ENCODE measurements around the gene DAGLB.
A peak's percentile ranks its signal among the peaks of the same experiment; 100 is the strongest.
"Not testable (repeated sequence)": the region's sequence is repeated elsewhere in the genome, so short reads cannot be mapped to it uniquely, and the experiment has no call there.

DAGLB gene

GRCh38 chr7:6447581-6448199, at the start of gene DAGLB:
TSS of gene DAGLB (minus strand) at chr7:6447954. CDS start at chr7:6447842, 112 bp downstream.
- peak; percentile 95 for DNase-seq (ENCODE audit: low spot score)

GRCh38 chr7:6497637-6497905, 49.8 kb upstream of the DAGLB start:
- no peak for DNase-seq (ENCODE audit: low spot score)

GRCh38 chr7:6496842-6497636, 49.3 kb upstream of the DAGLB start:
- DNase-seq (ENCODE audit: low spot score): no peak

GRCh38 chr7:6495597-6496262, 48.0 kb upstream of the DAGLB start:
- DNase-seq (ENCODE audit: low spot score): no peak

- no peak for DNase-seq (ENCODE audit: low spot score)
These were observed 46.6 kb upstream of the DAGLB start for GRCh38 chr7:6494365-6494764.

DNA sequence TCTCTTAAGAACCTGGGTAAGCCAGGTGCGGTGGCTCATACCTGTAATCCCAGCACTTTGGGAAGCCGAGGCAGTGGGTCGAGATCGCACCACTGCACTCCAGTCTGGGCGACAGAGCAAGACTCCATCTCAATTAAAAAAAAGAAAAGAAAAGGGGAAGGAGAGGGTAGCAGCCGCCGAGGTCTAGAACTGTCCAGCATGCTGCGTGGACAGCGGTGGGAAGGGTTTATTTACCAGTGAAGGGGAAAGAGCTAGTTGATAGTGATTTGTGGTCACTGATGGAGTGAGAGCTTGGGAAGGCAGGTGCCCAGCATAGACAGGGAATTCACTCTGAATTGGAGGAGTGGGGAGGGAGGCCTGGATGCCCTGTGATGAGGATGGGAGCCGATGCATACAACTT, 43.4 kb upstream of the DAGLB start:
- no peak for DNase-seq (ENCODE audit: low spot score)

- DNase-seq (ENCODE audit: low spot score): no peak
These were observed 41.9 kb upstream of the DAGLB start for GRCh38 chr7:6489612-6490011.

DNA sequence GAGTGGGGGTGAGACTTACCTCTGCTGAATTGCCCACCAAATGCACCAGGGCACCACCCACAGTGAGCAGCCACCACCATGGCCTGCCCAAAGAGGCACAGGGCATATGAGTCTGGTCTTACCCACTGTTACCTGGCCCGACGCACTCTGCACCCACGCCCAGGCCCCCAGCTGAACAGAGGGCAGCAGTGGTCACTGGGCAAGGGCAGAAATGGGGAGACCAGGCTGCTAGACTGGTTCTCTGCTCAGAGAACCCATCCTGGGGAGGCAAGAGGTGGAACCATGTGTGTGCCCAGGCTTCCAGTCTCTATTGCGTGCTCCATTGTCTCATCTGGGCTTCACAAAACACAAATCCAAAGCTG, 39.4 kb upstream of the DAGLB start:
- DNase-seq (ENCODE audit: low spot score): no peak

GRCh38 chr7:6486438-6487183, 38.9 kb upstream of the DAGLB start:
- no peak for DNase-seq (ENCODE audit: low spot score)

DNA sequence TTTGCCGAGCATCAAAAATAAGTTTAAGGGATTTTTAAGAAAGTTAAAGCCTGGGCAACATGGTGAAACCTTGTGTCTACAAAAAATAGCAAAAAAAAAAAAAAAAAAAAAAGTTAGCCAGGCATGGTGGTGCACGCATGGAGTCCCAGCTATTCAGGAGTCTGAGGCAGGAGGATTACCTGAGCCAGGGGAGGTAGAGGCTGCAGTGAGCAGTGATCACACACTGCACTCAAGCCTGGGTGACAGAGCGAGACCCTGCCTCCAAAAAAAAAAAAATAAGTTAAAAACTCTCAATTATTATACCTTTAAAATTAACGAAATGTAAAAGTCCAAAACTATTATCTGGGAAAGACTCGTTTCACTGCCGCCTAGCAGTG, 35.0 kb upstream of the DAGLB start:
- DNase-seq (ENCODE audit: low spot score): no peak

- no peak for DNase-seq (ENCODE audit: low spot score)
These were observed 34.6 kb upstream of the DAGLB start for GRCh38 chr7:6482307-6482706.

GRCh38 chr7:6481445-6481844, 33.7 kb upstream of the DAGLB start:
- no peak for DNase-seq (ENCODE audit: low spot score)

DNA sequence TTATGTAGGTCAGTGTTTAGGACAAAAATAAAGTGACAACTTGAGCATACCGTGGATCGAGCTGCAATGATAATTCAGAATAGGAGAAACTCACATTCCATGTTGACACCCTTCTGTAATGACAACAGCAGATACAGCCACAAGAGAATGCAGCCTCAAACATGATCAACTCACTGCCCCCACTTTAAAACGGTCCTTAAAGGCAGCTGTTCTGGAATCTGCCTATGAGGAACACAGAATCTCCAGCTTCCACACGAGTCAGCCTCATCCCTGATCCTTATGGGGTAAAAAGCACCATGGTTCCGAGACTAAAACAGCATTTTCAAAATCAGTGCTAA, 32.5 kb upstream of the DAGLB start:
- DNase-seq (ENCODE audit: low spot score): no peak

DNA sequence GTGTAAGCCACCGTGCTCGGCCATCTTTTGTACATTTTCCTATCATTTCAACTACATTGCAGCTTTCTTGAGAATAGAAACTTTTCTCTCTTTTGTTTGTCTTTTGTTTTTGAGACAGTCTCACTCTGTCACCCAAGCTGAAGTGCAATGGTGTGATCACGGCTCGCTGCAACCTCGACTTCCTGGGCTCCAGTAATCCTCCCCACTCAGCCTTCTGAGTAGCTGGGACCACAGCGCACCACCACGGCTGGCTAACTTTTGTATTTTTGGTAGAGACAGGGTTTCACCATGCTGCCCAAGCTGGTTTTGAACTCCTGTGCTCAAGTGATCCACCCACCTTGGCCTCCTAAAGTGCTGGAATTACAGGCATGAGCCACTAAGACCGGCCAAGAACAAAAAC, 31.3 kb upstream of the DAGLB start:
- no peak for DNase-seq (ENCODE audit: low spot score)

DNA sequence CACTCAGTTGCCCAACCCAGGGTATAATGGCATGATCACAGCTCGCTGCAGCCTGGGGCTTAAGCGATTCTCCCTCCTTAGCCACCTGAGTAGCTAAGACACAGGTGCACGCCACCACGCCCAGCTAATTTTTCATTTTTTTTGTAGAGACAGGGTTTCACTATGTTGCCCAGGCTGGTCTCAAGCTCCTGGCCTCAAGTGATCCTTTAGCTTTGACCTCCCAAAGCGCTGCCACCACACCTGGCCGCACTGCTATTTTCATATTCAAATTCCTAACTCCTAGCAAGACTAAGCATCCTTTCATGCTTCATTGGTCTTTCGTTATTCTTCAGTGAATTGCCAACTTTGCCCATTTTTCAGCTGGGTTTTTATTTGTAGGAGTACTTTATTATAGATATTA, 30.4 kb upstream of the DAGLB start:
- no peak for DNase-seq (ENCODE audit: low spot score)

GRCh38 chr7:6477318-6477660, 29.5 kb upstream of the DAGLB start:
- DNase-seq (ENCODE audit: low spot score): no peak

- DNase-seq (ENCODE audit: low spot score): no peak
These were observed 29.0 kb upstream of the DAGLB start for GRCh38 chr7:6476596-6477317.

DNA sequence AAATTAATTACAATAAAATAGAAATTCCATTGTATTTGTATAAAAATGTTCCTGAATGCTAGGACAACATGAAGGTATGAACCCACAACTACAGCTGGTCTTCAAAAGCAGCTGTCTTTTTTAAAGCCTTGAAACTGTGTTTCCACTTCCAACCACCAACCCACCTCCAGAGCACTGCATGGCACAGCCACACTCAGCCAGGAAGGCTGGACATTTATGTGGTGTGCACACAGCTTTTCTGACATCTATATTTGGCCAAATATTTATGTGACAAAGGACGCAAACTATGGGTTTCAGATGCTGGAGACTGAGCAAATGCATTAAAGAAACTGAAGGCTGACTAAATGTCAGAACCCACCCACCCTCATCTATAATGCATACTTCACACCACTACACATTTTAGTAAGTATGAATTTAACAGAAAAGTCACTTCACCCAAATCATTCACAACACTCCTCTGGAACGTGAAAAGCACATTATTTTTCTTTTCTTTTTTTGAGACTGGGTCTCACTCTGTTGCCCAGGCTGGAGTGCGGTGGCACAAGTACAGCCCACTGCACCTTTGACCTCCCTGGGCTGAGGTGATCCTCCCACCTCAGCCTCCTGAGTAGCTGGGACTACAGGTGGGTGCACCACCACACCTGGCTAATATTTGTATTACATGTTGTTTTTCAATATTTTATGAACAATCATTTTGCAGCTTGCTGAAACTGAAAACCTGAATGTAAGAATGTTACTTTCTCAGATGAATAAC, 27.9 kb upstream of the DAGLB start:
- no peak for DNase-seq (ENCODE audit: low spot score)

DNA sequence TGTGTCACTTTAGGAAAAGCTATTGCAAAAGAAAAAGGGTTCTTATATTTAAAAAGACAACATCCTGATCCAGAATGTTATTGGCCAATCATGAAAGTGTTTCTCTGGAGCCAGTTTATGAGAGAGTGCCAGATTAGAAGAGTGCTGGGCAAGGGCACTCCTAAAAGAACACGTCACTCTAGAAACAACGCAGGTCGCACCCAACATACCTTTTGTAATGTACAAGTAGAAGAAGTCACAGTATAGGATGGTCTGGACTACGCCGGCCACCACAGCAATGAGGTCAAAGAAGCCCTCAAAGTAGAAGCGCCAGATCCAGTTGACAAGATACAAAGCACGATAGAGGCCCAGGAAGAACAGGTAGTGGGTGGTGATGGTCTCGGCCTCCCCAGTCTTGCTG, 18.1 kb upstream of the DAGLB start:
- no peak for DNase-seq (ENCODE audit: low spot score)

GRCh38 chr7:6463609-6464008, 15.9 kb upstream of the DAGLB start:
- DNase-seq (ENCODE audit: low spot score): not testable (repeated sequence)

- DNase-seq (ENCODE audit: low spot score): no peak
These were observed 14.3 kb upstream of the DAGLB start for GRCh38 chr7:6461946-6462550.

Data from kidney capillary endothelial cell (primary cell).